GM18951 (cell line): Measurements from ENCODE around the gene PMVK.
"Not testable (repeated sequence)": the region's sequence is repeated elsewhere in the genome, so short reads cannot be mapped to it uniquely, and the experiment has no call there.

Experiments used
- POLR2A ChIP-seq: IDR thresholded peaks from 4 replicates; pipeline ENCODE4 v1.6.1; 2011; ENCODE audit warnings: mild to moderate bottlenecking; ENCODE audit not compliant: insufficient read length, insufficient read depth; ENCODE audit errors: extremely low read depth
- in situ Hi-C: fragments of 300-500 bp; cut with MboI; formaldehyde crosslinking; loops from one replicate; pipeline ENCODE4 v1.12.0; 2022; ENCODE audit warnings: low sequenced_read_pairs, mixed read lengths, inconsistent platforms; ENCODE audit not compliant: unreplicated experiment

The PMVK gene

DNA sequence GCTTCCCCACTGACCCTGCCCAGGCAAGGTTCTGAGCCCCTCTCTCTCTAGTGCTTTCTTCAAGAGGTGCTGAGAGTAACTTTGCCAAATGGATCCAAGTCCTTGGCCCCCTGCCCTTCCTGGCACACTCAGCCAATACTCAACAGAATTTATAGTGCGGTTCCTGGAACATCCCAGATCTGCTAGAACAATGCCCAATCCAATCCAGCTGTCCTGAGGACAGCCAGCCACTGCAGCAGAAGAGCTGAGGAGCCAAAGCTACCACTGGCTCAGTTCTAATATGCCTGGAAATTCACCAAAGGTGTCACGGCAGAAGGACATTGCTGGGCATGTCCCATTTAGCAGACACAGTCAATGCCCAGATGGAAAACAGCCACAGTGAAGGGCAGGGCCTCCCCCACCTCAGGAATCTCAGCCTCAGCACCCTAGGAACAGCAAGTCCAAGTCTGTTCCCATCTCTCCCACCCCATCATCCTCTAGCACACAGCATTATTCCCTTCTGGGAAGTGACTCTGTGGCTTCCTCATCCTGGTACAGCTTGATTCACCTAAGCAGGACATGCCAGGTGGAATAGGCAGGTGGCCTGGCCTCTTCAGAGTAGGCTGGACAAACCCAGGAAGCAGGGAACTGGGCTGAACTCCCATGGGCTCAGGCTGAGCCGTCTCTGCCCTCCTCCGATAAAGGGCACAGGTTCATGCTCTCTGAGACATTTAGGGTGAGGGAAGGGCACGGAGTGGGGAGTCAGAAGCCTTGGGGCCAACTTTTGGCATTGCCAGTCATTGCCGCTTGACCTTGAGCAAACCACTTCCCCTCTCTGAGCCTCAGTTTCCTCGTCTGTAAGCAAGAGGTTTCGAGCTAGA, 24.6 kb downstream of the PMVK start:
- no peak for TF ChIP-seq POLR2A
- in situ Hi-C loops: no loop called here

DNA sequence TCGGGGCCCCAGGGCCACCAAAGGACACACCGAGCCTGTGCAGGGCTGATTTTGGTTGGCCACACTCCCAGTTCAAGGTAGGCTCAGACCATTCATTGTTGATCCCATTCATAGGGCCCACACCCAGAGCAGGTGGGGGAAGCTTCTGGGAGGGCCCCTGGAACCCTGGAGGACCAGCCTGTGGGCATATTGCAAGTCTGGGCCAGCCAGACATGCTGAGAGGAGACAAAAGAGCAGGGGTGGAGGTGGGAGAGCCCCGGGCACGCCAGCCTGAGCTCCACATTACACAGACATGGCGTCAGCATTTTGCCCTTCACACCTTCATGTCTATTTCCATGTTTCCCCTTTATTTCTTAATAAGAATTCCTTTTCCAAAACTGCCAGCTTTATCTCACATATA, 25.7 kb downstream of the PMVK start:
- in situ Hi-C loops: no loop called here
- no peak for TF ChIP-seq POLR2A

DNA sequence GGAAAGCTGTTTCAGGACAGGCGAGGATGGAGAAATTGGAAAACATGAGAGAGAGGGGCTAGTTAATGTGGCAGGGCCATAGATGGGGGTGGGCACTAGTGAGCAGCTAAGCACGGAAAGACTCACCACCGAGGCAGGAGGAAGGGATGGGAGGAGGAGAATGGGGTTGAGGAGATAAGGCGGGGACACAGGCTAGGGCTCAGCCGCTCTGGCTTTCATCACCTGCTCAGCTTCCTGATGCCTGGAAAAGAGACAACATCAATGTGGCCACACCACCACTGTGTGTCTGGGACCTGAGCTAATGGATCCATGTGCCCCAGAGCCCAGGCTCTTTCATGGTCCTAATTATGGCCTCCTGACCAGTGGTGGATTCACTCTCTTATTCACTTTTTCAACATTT, 27.6 kb downstream of the PMVK start:
- in situ Hi-C loops: no loop called here
- no peak for TF ChIP-seq POLR2A

DNA sequence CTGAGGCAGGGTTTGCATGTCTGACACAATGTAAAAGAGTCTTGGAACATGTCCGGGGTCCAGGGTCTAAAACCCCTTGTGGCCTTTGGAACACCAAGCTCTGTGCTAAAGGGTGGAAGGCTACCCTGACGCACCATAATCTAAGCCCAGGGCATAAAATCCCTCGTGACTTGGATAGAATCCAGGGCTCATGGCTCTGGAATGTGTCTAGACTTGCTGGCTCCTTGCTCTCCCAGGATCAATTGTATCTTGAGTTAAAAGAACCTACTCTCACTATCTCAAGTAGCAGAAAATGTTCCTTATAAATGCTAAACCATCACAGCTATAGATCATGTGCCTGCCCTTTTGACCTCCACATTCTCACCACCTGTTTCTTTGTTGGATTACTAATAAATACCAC, 28.4 kb downstream of the PMVK start:
- in situ Hi-C loops: not testable (repeated sequence)

DNA sequence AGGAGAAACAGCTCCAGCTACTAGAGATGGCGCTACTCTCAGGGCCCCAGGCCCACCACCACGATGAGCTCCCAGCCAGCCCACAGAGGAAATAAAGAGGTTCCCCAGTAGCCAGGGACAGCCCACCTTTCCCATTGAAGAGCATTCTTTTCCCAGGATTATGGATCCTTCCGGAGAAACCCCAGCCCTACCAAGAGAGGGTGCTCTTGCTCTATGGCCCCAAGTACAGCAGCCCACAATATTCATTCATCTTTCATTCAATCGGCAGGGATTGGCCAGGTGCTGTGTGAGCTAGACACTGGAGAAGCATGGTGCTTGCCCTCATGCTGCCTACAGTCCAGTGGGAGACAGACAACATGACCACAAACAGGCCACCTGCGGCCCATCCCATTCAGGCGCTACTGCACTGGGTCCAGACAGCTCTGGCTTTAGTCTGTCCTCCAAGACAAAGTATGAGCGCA, 29.9 kb downstream of the PMVK start:
- in situ Hi-C loops: no loop called here
- no peak for TF ChIP-seq POLR2A

DNA sequence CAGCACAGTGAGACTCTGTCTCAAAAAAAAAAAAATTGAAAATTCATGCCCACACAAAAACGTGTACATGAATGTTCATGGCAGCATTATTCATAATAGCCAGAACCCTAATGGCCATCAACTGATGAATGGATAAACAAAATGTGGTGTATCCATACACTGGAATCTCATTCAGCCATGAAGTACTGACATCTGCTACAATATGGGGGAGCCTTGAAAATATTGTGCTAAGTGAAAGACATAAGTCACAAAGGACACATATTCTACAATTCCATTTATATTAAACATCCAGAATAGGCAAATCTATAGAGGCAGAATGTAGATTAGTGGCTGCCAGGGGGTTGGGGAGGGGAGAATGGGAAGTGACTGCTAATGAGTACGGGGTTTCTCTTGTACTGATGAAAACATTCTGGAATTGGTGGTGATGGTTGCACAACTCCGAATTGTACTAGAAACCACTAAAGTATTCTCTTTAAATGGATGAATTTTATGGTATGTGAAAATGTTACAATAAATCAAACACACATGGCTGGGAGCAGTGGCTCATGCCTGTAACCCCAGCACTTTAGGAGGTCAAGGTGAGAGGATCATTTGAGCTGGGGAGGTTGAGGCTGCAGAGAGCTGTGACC, 33.5 kb downstream of the PMVK start:
- in situ Hi-C loops: no loop called here
- TF ChIP-seq POLR2A: no peak

DNA sequence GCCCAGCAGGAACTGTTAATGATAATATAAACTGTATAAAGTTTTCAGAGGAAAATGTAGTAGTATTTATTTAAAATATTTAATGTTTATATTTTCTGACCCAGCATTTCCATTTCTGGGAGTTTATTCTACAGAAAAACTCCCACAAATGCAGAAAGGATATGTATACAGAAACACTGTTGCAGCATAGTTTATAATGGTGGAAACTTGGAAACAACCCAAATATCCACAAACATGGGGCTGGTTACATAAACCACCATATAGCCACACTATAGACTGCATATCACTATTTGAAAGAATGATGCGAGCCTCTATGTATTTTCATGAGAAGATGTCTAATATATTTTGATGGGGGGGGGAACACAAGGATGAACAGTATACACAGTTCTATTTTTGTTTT, 34.9 kb downstream of the PMVK start:
- in situ Hi-C loops: no loop called here
- no peak for TF ChIP-seq POLR2A

DNA sequence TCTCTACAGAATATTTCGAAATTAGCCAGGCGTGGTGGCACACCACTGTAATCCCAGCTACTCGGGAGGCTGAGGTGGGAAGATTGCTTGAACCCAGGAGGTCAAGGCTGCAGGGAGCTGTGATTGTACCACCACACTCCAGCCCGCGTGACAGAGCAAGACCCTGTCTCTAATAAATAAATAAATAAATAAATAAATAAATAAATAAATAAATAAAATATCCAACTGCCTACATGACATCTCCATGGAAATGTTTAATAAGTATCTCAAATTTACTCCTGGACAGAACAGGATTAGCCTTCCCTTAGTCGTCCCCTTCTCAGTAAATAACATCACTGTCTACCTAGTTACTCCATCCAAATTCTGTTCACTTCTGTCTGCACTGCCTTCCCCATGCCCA, 37.5 kb downstream of the PMVK start:
- in situ Hi-C loops: loop anchor here (25.0 kb wide), 1 partner anchor 337 kb away; the partner anchor contains the start of genes CHRNB2 and UBE2Q1
- no peak for TF ChIP-seq POLR2A

DNA sequence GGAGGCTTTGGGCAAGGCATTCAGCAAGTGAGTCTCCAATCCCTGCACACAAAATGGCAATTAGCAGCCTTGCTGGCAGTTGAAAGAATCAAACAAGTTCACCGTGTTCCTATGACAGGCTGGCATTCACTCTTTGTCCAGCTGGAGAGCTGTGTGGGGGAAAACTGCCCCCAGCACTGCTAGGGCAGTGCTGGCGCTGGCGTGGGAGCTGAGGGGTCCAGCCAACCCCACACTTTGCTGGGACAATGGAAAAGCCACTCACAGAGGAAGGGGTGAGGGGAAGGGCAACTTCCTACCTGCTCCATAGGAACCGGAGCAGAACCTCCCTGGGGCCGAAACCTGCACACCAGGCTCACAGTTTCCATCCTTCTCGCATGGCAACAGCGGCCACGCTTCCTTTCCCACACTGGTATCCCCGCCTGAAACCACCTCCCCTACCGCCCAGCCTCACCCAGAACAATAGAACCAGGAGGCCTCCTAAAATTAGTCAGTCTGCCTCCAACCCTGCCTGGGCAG, 39.7 kb downstream of the PMVK start:
- no peak for TF ChIP-seq POLR2A

DNA sequence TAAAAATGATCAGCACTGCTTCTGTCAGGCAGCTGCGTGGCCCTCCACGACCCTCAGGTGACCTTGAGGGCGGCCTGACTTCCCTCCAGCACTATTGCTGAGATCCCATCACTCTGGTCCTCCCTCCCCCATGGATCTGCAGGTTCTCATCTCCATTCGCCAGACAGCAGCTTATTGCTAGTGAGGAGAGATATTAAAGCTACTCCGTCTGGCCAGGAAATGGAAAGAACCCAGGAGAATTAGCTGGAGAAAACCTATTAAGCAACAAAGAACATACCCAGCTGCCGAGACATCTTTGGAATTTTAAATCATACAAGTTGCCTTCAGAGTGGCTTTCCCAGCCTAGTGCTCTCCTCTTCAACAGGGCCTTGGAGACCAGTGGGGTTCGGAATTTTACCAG, 40.7 kb downstream of the PMVK start:
- TF ChIP-seq POLR2A: no peak
- in situ Hi-C loops: loop anchor here (25.0 kb wide), 1 partner anchor 333 kb away; the partner anchor contains the start of genes CHRNB2 and UBE2Q1

More for the DNA sequence above, 39.7 kb downstream of the PMVK start:
- in situ Hi-C loops: loop anchor here (25.0 kb wide), 1 partner anchor 335 kb away; the partner anchor contains the start of genes CHRNB2 and UBE2Q1

DNA sequence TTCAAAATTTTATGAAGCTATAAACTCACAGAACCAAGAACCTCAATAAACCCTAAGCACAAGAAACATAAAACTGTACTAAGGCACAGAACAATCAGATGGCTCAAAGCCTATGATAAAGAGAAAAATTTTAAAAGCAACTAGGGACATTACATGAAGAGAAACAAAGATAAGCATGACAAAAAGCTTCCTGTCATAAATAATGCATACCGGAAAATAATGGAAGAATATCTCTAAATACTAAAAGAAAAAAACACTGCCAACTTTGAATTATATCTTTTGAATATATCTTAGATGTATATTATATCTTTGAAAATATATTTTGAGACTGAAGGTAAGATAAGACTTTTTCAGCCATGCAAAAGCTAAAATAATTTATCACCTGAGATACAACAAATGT, 45.1 kb downstream of the PMVK start:
- TF ChIP-seq POLR2A: no peak
- in situ Hi-C loops: loop anchor here (25.0 kb wide), 1 partner anchor 329 kb away; the partner anchor contains the start of genes CHRNB2 and UBE2Q1

DNA sequence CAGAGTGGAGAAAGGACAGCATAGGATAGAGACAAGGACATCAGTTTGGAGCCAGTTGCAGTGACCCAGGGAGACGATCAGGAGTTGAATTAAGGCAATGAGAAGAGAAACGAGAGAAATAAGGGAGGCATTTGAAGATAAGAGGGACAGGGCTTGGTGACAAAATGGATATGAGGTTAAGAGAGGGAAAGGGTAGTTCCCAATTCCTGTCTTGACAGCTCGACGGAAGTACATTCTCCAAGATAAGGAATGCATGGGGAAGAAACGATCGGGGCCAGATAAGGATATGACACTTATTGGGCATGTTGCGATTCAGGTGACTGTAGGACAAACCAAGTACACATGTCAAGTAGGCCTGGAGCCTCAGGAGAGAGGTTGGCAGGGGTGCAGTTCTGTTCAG, 47.8 kb downstream of the PMVK start:
- in situ Hi-C loops: loop anchor here (25.0 kb wide), 1 partner anchor 326 kb away; the partner anchor contains the start of genes CHRNB2 and UBE2Q1
- TF ChIP-seq POLR2A: no peak

DNA sequence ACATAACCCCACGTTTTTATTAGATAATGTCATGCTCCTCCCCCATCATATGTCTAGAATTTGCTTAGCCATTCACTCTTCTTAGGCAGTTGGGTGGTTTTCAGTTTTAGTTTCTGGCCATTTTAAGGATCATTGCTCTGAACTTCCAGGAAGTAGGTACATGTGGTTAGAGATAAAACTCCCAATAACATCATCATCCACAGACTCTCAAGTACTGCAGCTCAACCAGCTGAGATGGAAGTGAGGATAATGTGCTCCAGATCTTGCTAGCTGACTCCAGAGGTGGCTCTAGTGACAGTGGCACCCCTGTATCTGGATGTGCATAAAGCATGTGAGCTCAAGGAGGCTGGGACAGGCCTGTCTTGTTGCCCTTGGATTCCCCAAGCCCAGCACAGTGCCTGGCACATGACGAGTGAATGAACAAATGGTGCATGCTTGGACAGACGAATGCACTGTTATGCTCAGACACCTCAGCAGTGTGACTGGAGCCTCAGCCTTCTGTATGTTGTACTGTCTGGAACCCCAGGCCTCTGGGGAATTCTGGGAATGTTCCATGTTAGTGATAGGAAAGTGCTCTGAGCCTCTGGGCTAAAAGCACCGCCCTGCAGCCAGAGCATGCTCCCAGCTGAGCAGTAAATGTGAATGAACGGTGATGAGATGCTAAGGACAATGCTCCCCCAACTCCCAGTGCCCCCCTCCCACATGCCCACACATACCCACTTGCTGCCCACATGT, 50.1 kb downstream of the PMVK start:
- in situ Hi-C loops: loop anchor here (25.0 kb wide), 1 partner anchor 324 kb away; the partner anchor contains the start of genes CHRNB2 and UBE2Q1
- TF ChIP-seq POLR2A: no peak
